Neural crest cell (in vitro differentiated cells): ENCODE measurements around the gene FCER2. TPM values are rescaled to one million over a fixed set of nuclear protein-coding genes. Genes with fewer than 3 reads are reported as not detected.
"Not testable (repeated sequence)": the region's sequence is repeated elsewhere in the genome, so short reads cannot be mapped to it uniquely, and the experiment has no call there.

Experiments
- DNase-seq: peaks from one replicate; pipeline ENCODE4 v3.0.0; 2021; ENCODE audit warnings: low read depth, mixed read lengths, low spot score
- H3K27ac Mint-ChIP-seq: one replicate; pipeline ENCODE4 v1.8.0; 2021; ENCODE audit warnings: mild to moderate bottlenecking, mixed read lengths; ENCODE audit not compliant: unreplicated experiment
- H3K27me3 Mint-ChIP-seq: 2 replicates; pipeline ENCODE4 v1.8.0; 2021; ENCODE audit warnings: low read depth, mild to moderate bottlenecking, mixed read lengths
- H3K36me3 Mint-ChIP-seq: 2 replicates; pipeline ENCODE4 v1.8.0; 2021; ENCODE audit warnings: low read depth, mild to moderate bottlenecking, mixed read lengths
- H3K4me1 Mint-ChIP-seq: 2 replicates; pipeline ENCODE4 v1.8.0; 2021; ENCODE audit warnings: mixed read lengths
- H3K4me3 Mint-ChIP-seq: one replicate; pipeline ENCODE4 v1.8.0; 2021; ENCODE audit warnings: mild to moderate bottlenecking, mixed read lengths
- H3K9me3 Mint-ChIP-seq: 2 replicates; pipeline ENCODE4 v1.8.0; 2021; ENCODE audit warnings: mixed read lengths
- CTCF ChIP-seq: fragments of 200-600 bp; sonication (generic); conservative IDR thresholded peaks from 2 replicates; pipeline ENCODE4 v1.5.0; 2021; ENCODE audit warnings: antibody characterized with exemption, mild to moderate bottlenecking
- long read RNA-seq: library from polyadenylated mRNA; unstranded; transcript quantifications from one replicate; pipeline ENCODE4 v2.0.0, GENCODE V29; 2020
- total RNA-seq: library from RNA; stranded (reverse); gene quantifications from 2 replicates; pipeline ENCODE4 v1.2.1, GENCODE V29; 2021

FCER2 gene
- total RNA-seq: not detected in 2 replicates
- long read RNA-seq: 0 reads

GRCh38 chr19:7701654-7702457, at the start of gene FCER2:
FCER2 (minus strand) TSS chr19:7702131; CDS start chr19:7699760, 2,371 bp downstream.
- Mint-ChIP-seq H3K27me3 (peaks cover 66% of the 10 kb centered on the region), H3K36me3 (no peaks in the 10 kb centered on the region), H3K4me3 (no peak within 1 kb of the TSS), H3K4me1 (no peaks in the 10 kb centered on the region), H3K9me3 (no peaks in the 10 kb centered on the region), H3K27ac (no peak within 1 kb of the TSS)
- TF ChIP-seq CTCF: no peak
- DNase-seq: no peak

- TF ChIP-seq CTCF: no peak
- no peaks in the 10 kb centered on the region for H3K4me1 Mint-ChIP-seq
- H3K4me3 Mint-ChIP-seq: no peak overlapping the region
- peaks cover 2% of the 10 kb centered on the region for H3K36me3 Mint-ChIP-seq
- no peak for DNase-seq
- no peak overlapping the region for H3K27ac Mint-ChIP-seq
- peaks cover 13% of the 10 kb centered on the region for H3K9me3 Mint-ChIP-seq
- H3K27me3 Mint-ChIP-seq: peaks cover 57% of the 10 kb centered on the region
These were observed 49.3 kb upstream of the FCER2 start for GRCh38 chr19:7751157-7751783.

- no peak for TF ChIP-seq CTCF
- peaks cover 54% of the 10 kb centered on the region for H3K27me3 Mint-ChIP-seq
- H3K9me3 Mint-ChIP-seq: peaks cover 3% of the 10 kb centered on the region
- H3K4me1 Mint-ChIP-seq: no peaks in the 10 kb centered on the region
- no peaks in the 10 kb centered on the region for H3K36me3 Mint-ChIP-seq
- H3K4me3 Mint-ChIP-seq: no peak overlapping the region
- H3K27ac Mint-ChIP-seq: no peak overlapping the region
- DNase-seq: no peak
These were observed 46.8 kb upstream of the FCER2 start for GRCh38 chr19:7748756-7749155.

DNA sequence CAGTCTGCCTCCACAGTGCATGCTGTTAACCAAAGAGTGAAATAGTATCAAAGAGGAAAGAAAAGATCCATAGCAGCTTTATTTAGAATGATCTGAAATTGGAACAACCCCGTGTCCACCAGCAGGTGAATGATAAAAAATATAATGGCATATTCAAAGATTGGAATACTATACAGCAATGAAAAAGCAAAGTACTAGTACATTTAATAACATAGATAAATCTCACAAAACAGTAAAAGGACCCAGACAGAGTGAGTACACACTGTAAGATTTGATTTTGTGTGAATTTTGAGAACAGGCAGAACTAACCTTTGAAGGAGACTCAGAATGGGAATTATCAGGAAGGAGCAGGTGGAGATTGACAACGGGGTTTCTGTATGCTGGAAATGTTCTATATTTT, 46.2 kb upstream of the FCER2 start:
- H3K4me1 Mint-ChIP-seq: no peaks in the 10 kb centered on the region
- no peak overlapping the region for H3K4me3 Mint-ChIP-seq
- no peaks in the 10 kb centered on the region for H3K36me3 Mint-ChIP-seq
- no peak for TF ChIP-seq CTCF
- no peak for DNase-seq
- peaks cover 2% of the 10 kb centered on the region for H3K9me3 Mint-ChIP-seq
- H3K27me3 Mint-ChIP-seq: peaks cover 56% of the 10 kb centered on the region
- no peak overlapping the region for H3K27ac Mint-ChIP-seq

DNA sequence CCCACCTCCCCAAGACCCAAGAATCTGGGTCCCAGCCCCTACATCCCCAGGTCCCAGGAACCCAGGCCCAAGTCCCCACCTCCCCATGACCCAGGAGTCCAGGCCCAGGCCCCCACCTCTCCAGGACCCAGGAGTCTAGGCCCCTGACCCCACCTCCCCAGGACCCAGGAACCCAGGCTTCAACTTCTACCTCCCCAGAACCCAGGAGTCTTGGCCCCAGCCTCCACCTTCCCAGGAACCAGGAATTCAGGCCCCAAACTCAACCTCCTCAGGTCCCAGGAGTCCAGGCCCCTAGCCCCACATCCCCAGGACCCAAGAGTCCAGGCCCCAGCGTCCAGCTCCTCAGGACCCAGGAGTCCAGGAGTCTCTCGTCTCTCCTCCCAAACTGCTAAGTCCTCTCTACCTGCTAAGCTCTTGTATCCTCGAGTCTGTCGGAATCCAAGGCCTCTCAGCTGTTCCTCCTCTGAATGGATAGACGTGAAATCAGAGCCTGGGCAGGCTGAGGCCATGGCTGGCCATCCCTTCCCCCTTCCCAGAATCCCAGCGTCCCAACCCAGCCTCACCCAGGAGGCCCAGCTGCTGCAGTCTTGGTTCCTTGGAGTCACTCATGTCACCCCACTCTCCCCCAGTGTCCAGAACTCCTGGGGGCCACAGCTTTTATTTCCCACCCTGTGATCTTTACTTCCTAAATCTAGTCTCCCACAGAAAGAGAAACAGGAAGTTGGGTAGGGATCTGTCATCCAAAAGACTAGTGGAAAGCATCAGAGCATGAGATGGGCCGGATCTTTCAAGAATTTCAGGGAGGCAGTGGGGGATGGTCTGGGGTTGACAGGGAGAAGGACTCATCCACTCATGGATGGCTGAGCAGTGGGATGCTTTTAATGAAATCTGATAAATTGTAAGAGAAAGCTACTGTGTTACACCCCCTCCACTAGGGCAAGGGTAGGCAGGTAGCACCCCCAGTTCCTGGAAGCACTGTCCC, 45.3 kb upstream of the FCER2 start, which contains the start of gene CD209:
Gene CD209 (minus strand): TSS at position 632 of the 982 bp plus-strand sequence. CDS start 23 bp downstream, at position 609.
- Mint-ChIP-seq H3K27ac (no peak within 1 kb of the TSS), H3K36me3 (no peaks in the 10 kb centered on the region), H3K9me3 (no peaks in the 10 kb centered on the region), H3K4me1 (no peaks in the 10 kb centered on the region), H3K4me3 (no peak within 1 kb of the TSS), H3K27me3 (peaks cover 58% of the 10 kb centered on the region)
- no peak for TF ChIP-seq CTCF
- DNase-seq: no peak

DNA sequence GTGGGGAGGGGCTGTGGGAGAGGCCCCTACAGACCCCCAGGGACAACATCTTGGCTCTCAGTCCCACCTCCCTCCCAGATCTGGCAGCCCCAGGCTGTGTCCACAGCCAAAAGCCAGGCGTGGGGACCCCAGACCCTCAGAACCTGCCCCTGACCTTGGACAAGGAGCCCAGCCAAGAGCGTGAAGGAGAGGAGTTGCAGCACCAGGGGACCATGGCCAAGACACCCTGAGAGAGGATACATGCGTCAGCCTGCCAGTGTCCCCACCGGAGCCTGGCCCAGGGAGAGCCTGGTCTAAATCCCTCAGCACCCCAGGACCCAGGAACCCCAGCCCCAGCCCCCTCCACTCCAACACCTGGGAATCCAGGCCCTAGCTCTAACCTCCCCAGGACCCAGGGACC, 44.4 kb upstream of the FCER2 start:
- H3K36me3 Mint-ChIP-seq, H3K9me3 Mint-ChIP-seq, H3K4me1 Mint-ChIP-seq, DNase-seq, H3K27ac Mint-ChIP-seq, H3K4me3 Mint-ChIP-seq: not testable (repeated sequence)
- peaks cover 61% of the 10 kb centered on the region for H3K27me3 Mint-ChIP-seq
